ENCODE results near the gene CRTC2. TPM values are rescaled to one million over a fixed set of nuclear protein-coding genes. Genes with fewer than 3 reads are reported as not detected.

CRTC2 gene
- total RNA-seq, 4 donors from 2014 or later: 17.7 to 95.5 (median 18.0) TPM

- no peak for TF ChIP-seq CTCF (IDR thresholded peaks at IDR 0.05; ENCODE audit: low read depth)
Measured at GRCh38 chr1:153922076-153922971, 36.1 kb downstream of the CRTC2 start.

- no peak for TF ChIP-seq CTCF (IDR thresholded peaks at IDR 0.05; ENCODE audit: low read depth)
Measured at GRCh38 chr1:153921803-153922075, 36.7 kb downstream of the CRTC2 start.

- TF ChIP-seq CTCF (IDR thresholded peaks at IDR 0.05; ENCODE audit: low read depth): no peak
Measured at GRCh38 chr1:153921080-153921802, 37.2 kb downstream of the CRTC2 start.

GRCh38 chr1:153919876-153920852 is 38.2 kb downstream of the CRTC2 start:
- TF ChIP-seq CTCF (IDR thresholded peaks at IDR 0.05; ENCODE audit: low read depth): no peak

GRCh38 chr1:153916297-153916696 is 42.1 kb downstream of the CRTC2 start:
- no peak for TF ChIP-seq CTCF (IDR thresholded peaks at IDR 0.05; ENCODE audit: low read depth)

- no peak for TF ChIP-seq CTCF (IDR thresholded peaks at IDR 0.05; ENCODE audit: low read depth)
Measured at GRCh38 chr1:153912349-153912748, 46.1 kb downstream of the CRTC2 start.

Measured in subcutaneous adipose tissue (tissue), 4 donors.